Measurements from ENCODE around the gene TMEM42. TPM values are rescaled to one million over a fixed set of nuclear protein-coding genes. Genes with fewer than 3 reads are reported as not detected.

The TMEM42 gene
- total RNA-seq, 4 donors from 2014 or later = 12.2 to 48.6 (median 27.9) TPM

DNA sequence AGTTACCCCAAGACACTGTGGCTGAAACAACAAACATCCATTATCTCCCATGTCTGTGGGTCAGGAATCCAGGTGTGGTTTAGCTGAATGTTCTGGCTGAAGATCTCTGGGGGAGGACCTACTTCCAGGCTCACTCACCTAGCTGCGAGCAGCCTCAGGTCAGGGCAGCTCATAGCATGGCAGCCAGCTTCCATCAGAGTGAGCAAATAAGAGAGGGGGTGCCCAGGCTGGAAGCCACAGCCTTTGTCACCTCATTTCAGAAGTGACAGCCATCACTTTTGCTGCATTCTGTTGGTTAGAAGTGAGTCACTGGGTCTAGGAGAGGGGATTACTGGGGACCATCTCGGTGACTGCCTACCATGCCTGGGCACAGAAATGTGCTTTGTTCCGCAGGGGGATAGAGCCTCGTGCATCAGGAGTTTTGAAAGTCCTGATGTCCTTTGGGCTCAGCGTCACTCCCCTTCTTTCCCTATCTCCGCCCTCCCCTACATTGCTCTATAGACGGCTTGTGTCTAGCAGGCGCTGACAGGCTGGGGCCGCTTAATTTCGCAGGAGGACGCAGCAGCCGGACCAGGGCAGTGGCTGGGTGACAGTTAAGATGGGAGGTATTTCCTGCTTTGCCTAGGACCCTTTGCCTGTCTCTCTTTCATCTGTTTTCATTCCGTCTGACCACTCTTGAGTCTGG, 38.1 kb downstream of the TMEM42 start:
- H3K4me3 ChIP-seq (replicated peaks in 1 of 3) = no peak overlapping the region
- H3K27me3 ChIP-seq = no peaks in the 10 kb centered on the region
- no peaks in the 10 kb centered on the region for H3K36me3 ChIP-seq
- intact Hi-C loops (cut with DNase I) = no loop called here
- no peaks in the 10 kb centered on the region for H3K9me3 ChIP-seq
- no peak for DNase-seq
- TF ChIP-seq POLR2A (IDR thresholded peaks at IDR 0.05) = no peak
- TF ChIP-seq, protein P1, sequence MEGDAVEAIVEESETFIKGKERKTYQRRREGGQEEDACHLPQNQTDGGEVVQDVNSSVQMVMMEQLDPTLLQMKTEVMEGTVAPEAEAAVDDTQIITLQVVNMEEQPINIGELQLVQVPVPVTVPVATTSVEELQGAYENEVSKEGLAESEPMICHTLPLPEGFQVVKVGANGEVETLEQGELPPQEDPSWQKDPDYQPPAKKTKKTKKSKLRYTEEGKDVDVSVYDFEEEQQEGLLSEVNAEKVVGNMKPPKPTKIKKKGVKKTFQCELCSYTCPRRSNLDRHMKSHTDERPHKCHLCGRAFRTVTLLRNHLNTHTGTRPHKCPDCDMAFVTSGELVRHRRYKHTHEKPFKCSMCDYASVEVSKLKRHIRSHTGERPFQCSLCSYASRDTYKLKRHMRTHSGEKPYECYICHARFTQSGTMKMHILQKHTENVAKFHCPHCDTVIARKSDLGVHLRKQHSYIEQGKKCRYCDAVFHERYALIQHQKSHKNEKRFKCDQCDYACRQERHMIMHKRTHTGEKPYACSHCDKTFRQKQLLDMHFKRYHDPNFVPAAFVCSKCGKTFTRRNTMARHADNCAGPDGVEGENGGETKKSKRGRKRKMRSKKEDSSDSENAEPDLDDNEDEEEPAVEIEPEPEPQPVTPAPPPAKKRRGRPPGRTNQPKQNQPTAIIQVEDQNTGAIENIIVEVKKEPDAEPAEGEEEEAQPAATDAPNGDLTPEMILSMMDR (IDR thresholded peaks at IDR 0.05) = no peak
- WGBS, 2 donors = 42 to 60% methylated on average over 13 of the region's 13 CpGs
- H3K27ac ChIP-seq = no peak overlapping the region
- no peaks in the 10 kb centered on the region for H3K4me1 ChIP-seq

DNA sequence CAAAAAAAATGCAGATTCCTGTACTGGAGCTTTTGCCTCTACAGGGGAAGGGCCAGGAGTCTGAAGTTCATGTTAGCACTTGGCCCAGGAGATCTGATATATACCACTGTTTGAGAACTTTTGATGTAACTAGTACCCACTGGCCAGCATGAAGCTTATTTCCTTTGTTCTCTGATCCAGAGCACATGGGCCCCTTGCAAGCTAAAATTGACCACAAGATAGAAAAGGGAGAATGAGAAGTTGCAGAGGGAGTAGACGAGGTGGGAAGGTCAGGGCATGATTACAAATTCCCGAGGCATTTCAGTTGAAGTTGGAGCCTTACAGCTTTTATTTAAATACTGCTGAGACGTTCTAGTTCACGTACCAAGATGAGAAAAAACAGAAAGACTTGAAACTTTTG, 40.9 kb downstream of the TMEM42 start:
- TF ChIP-seq, protein P1 (IDR thresholded peaks at IDR 0.05) = no peak
- TF ChIP-seq POLR2A (IDR thresholded peaks at IDR 0.05) = no peak
- no peaks in the 10 kb centered on the region for H3K36me3 ChIP-seq
- intact Hi-C loops (cut with DNase I) = no loop called here
- 68 to 69% methylated on average over 4 of the region's 4 CpGs for WGBS, 2 donors
- DNase-seq = no peak
- no peak overlapping the region for H3K27ac ChIP-seq
- no peaks in the 10 kb centered on the region for H3K9me3 ChIP-seq
- no peaks in the 10 kb centered on the region for H3K4me1 ChIP-seq
- no peak overlapping the region for H3K4me3 ChIP-seq (replicated peaks in 1 of 3)
- H3K27me3 ChIP-seq = no peaks in the 10 kb centered on the region

DNA sequence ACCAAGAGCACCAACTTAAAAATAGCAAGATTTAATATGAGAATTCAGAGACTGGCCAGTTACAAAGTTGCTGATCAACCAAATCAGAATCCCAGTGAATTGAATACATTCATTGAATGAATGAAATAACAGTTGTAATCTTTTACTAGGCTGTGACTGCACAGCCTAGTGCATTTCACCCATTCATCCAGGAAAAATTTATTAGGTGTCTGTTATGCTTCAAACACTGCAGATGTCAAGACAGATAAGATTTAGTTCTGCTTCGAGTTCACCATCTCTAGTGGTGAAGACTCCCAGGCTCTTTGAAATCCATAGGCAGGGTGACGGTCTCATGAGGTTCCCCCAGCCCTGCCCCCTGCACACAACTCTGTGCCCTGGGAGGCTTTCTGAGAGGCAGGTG, 41.6 kb downstream of the TMEM42 start:
- WGBS, 2 donors = 63 to 74% methylated on average over 2 of the region's 2 CpGs
- intact Hi-C loops (cut with DNase I) = no loop called here
- H3K27ac ChIP-seq = no peak overlapping the region
- TF ChIP-seq, protein P1 (IDR thresholded peaks at IDR 0.05) = no peak
- no peak for TF ChIP-seq POLR2A (IDR thresholded peaks at IDR 0.05)
- no peak overlapping the region for H3K4me3 ChIP-seq (replicated peaks in 1 of 3)
- no peak for DNase-seq
- H3K27me3 ChIP-seq = no peaks in the 10 kb centered on the region
- no peaks in the 10 kb centered on the region for H3K9me3 ChIP-seq
- no peaks in the 10 kb centered on the region for H3K4me1 ChIP-seq
- H3K36me3 ChIP-seq = no peaks in the 10 kb centered on the region

GRCh38 chr3:44903751-44904150, 42.0 kb downstream of the TMEM42 start:
- no peak for TF ChIP-seq POLR2A (IDR thresholded peaks at IDR 0.05)
- TF ChIP-seq, protein P1 (IDR thresholded peaks at IDR 0.05) = no peak
- DNase-seq = no peak
- H3K27ac ChIP-seq = no peak overlapping the region
- no peaks in the 10 kb centered on the region for H3K27me3 ChIP-seq
- no peaks in the 10 kb centered on the region for H3K9me3 ChIP-seq
- WGBS, 2 donors = 93 to 94% methylated on average over 15 of the region's 15 CpGs
- H3K4me1 ChIP-seq = no peaks in the 10 kb centered on the region
- no peak overlapping the region for H3K4me3 ChIP-seq (replicated peaks in 1 of 3)
- no peaks in the 10 kb centered on the region for H3K36me3 ChIP-seq
- intact Hi-C loops (cut with DNase I) = no loop called here

- no peak for DNase-seq
- no peaks in the 10 kb centered on the region for H3K9me3 ChIP-seq
- H3K4me1 ChIP-seq = no peaks in the 10 kb centered on the region
- intact Hi-C loops (cut with DNase I) = no loop called here
- H3K27me3 ChIP-seq = no peaks in the 10 kb centered on the region
- H3K36me3 ChIP-seq = no peaks in the 10 kb centered on the region
- H3K4me3 ChIP-seq (replicated peaks in 1 of 3) = no peak overlapping the region
- 64 to 75% methylated on average over 3 of the region's 3 CpGs for WGBS, 2 donors
- no peak overlapping the region for H3K27ac ChIP-seq
- TF ChIP-seq, protein P1 (IDR thresholded peaks at IDR 0.05) = no peak
- TF ChIP-seq POLR2A (IDR thresholded peaks at IDR 0.05) = no peak
Observed at GRCh38 chr3:44905446-44906157, 43.9 kb downstream of the TMEM42 start.
